Bronchial epithelial cell (primary cell): ENCODE measurements around the gene TP53I3. TPM values are rescaled to one million over a fixed set of nuclear protein-coding genes. Genes with fewer than 3 reads are reported as not detected.

Experiments used
- DNase-seq: peaks from one replicate; pipeline ENCODE4 v3.0.0-alpha.2; 2010; ENCODE audit warnings: low read depth
- FAIRE-seq: peaks from 2 replicates; lab custom pipeline; 2011; peaks lifted over from hg19 to GRCh38; lab: Jason Lieb, UNC
- H3K27me3 ChIP-seq: 2 replicates; pipeline ENCODE4 v1.5.1; 2011; ENCODE audit warnings: low read length; ENCODE audit not compliant: control insufficient read depth, insufficient read depth
- H3K36me3 ChIP-seq: 2 replicates; pipeline ENCODE4 v1.5.1; 2011; ENCODE audit warnings: low read length; ENCODE audit not compliant: control insufficient read depth, insufficient read depth
- H3K4me3 ChIP-seq: 2 replicates; pipeline ENCODE4 v1.5.1; 2011; ENCODE audit warnings: mild to moderate bottlenecking, low read depth, low read length, control low read depth
- total RNA-seq: library from RNA; depleted of rRNA; stranded (reverse); fragments of >200 nt; gene quantifications from 2 replicates; pipeline ENCODE4 v1.2.1, GENCODE V29; 2014
- TF ChIP-seq, protein P1 (sequence below): IDR thresholded peaks from 2 replicates; pipeline ENCODE4 v1.5.1; 2011; ENCODE audit warnings: mild to moderate bottlenecking, moderate library complexity, low read length, control low read depth, inconsistent platforms; ENCODE audit not compliant: insufficient read depth, severe bottlenecking

The TP53I3 gene
- total RNA-seq, 1 donor from 2014 or later = 34.5 TPM

DNA sequence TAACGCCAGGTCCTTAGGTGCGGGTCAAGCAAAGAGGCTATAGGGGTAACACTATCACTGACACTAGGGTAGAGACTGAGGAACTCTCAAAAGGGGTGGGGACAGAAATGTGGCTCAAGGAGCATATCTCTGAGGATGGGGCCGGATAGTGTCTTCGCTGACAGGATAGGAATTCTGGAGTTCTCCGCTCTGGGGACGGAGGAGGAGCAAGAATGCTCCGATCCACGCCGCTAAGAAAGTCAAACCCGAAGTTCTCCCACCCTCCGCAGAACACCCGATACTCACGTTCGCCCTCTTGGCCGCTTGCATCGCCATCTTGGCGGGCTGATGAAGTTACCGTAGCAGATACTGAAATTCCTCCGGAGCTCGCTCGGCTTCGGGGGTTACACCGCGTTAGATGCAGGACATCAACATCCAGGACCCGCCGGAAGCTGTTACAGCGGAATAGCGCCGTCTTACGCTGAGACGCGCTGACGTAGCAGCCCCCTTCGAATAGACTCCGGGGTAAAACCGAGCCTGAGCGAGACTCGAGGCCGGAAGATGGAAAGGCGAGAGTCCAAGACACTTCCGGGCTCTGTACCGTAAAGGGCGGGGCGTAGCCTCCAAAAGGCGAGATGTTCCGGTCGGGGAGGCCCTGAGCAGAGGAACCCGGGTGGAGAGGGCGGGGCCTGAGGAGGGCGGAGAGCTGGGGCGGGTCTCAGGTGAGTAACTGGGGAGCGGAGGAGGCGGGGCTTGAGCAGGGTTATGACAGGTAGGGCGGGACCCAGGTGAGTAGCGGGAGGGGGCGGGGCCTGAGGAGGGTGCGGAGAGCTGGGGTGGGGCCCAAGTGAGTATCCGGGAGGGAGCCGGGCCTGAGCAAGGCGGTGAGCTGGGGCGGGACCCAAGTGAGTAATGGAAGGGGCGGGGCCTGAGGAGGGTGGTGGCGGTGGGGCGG lies 8.5 kb downstream of the TP53I3 start, which contains the start of gene SF3B6:
TSS of gene SF3B6 (minus strand) at position 412 of the 934 bp plus-strand sequence. CDS start at position 315, 97 bp downstream.
- no peak for FAIRE-seq

DNA sequence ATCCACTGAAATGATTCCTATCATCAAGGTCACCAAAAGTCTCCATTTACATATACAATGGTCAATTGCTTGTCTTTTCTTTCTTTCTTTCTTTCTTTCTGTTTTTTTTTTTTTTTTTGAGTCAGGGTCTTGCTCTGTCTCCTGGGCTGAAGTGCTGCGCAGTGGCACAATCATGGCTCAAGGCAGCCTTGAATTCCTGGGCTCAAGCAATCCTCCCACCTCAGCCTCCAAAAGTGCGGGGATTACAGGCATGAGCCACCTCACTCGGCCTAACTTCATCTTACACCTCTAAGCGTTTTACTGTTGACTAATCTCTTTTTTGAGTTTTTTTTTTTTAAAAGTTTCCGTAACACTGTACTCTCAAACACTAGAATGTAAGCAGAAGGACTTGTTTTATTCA lies 9.4 kb downstream of the TP53I3 start:
- Histone ChIP-seq H3K4me3 (peak overlapping the region; percentile 64), H3K36me3 (peaks cover 7% of the 10 kb centered on the region), H3K27me3 (no peaks in the 10 kb centered on the region)
- DNase-seq (peak; percentile 26), FAIRE-seq (no peak)
- TF ChIP-seq, protein P1, sequence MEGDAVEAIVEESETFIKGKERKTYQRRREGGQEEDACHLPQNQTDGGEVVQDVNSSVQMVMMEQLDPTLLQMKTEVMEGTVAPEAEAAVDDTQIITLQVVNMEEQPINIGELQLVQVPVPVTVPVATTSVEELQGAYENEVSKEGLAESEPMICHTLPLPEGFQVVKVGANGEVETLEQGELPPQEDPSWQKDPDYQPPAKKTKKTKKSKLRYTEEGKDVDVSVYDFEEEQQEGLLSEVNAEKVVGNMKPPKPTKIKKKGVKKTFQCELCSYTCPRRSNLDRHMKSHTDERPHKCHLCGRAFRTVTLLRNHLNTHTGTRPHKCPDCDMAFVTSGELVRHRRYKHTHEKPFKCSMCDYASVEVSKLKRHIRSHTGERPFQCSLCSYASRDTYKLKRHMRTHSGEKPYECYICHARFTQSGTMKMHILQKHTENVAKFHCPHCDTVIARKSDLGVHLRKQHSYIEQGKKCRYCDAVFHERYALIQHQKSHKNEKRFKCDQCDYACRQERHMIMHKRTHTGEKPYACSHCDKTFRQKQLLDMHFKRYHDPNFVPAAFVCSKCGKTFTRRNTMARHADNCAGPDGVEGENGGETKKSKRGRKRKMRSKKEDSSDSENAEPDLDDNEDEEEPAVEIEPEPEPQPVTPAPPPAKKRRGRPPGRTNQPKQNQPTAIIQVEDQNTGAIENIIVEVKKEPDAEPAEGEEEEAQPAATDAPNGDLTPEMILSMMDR = no peak

More for the DNA sequence above, 8.5 kb downstream of the TP53I3 start, which contains the start of gene SF3B6:
- peak within 1 kb of the TSS; percentile 66 for H3K4me3 ChIP-seq
- TF ChIP-seq, protein P1 = no peak
- peaks cover 10% of the 10 kb centered on the region for H3K36me3 ChIP-seq
- no peaks in the 10 kb centered on the region for H3K27me3 ChIP-seq
- peak; percentile 98 for DNase-seq

DNA sequence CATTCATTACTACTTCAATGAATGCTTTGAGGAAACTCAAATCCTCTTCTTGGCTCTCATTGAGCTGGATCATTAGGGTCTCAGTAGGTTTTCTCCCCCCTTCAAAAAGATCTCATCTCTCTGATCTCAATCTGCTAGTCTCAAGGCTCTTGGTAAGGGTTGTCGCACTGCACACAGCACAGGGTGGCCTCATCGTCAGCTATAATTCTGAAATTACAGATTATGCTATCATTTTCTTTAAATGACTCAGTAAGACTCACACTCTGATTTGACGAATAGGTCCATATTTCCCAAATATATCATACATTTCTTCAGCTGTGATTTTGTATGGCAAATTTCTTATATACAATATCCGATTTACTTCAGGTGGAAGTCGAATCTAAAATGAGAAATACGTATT lies 10.8 kb downstream of the TP53I3 start:
- FAIRE-seq = no peak

DNA sequence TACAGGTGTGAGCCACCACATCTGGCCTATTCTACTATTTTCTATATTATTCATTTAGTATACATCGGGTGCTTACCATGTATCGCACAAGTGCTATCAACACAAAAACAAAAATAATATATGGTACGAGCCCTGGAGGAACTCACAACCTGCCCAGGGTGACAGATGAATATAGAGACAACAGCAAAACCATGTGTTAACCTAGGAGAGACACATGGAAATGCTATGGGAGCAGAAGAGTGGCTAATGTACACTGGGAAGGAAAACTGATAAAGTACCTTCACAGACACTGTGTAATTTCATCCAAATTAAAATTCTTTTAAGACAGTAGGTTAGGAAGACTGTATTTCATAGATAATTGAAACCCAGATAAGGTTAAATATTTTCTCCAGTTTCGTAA lies 12.4 kb downstream of the TP53I3 start:
- Histone ChIP-seq H3K27me3 (no peaks in the 10 kb centered on the region), H3K36me3 (peaks cover 14% of the 10 kb centered on the region), H3K4me3 (no peak overlapping the region)
- DNase-seq = no peak
- TF ChIP-seq, protein P1 = no peak
- no peak for FAIRE-seq

More for the DNA sequence above, 10.8 kb downstream of the TP53I3 start:
- Histone ChIP-seq H3K4me3 (no peak overlapping the region), H3K27me3 (no peaks in the 10 kb centered on the region), H3K36me3 (peaks cover 11% of the 10 kb centered on the region)
- TF ChIP-seq, protein P1 = no peak
- DNase-seq = no peak

DNA sequence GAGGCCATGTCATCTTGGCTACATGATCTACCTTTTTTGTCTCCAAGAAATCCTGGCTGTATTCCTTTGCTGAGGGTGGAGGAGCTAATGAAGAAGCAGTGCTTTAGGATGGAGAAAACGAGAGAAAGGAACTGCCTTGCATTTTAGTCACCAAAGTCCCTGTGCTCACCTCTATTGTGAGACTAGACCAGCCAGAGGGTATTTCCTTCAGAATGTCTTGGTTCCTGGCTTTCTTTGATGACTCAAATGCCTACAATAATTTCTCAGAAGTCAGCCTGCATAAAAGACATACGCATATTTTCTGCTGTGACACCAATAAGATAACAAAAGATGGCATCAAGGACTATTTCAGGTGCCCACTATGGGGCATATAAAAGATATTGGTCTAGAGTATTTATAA lies 19.3 kb downstream of the TP53I3 start:
- no peaks in the 10 kb centered on the region for H3K27me3 ChIP-seq
- FAIRE-seq = no peak
- no peak overlapping the region for H3K4me3 ChIP-seq
- TF ChIP-seq, protein P1 = no peak
- peaks cover 10% of the 10 kb centered on the region for H3K36me3 ChIP-seq
- no peak for DNase-seq
